HG02763 (cell line): ENCODE results near the gene ATOX1.
"Not testable (repeated sequence)": the region's sequence is repeated elsewhere in the genome, so short reads cannot be mapped to it uniquely, and the experiment has no call there.

ENCODE experiments used
- ATAC-seq: cut with Tn5 transposase; IDR thresholded peaks from one replicate; pipeline ENCODE4 v1.9.1; 2021; ENCODE audit warnings: mild to moderate bottlenecking, moderate library complexity; ENCODE audit not compliant: unreplicated experiment

Gene ATOX1, protein sequence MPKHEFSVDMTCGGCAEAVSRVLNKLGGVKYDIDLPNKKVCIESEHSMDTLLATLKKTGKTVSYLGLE

DNA sequence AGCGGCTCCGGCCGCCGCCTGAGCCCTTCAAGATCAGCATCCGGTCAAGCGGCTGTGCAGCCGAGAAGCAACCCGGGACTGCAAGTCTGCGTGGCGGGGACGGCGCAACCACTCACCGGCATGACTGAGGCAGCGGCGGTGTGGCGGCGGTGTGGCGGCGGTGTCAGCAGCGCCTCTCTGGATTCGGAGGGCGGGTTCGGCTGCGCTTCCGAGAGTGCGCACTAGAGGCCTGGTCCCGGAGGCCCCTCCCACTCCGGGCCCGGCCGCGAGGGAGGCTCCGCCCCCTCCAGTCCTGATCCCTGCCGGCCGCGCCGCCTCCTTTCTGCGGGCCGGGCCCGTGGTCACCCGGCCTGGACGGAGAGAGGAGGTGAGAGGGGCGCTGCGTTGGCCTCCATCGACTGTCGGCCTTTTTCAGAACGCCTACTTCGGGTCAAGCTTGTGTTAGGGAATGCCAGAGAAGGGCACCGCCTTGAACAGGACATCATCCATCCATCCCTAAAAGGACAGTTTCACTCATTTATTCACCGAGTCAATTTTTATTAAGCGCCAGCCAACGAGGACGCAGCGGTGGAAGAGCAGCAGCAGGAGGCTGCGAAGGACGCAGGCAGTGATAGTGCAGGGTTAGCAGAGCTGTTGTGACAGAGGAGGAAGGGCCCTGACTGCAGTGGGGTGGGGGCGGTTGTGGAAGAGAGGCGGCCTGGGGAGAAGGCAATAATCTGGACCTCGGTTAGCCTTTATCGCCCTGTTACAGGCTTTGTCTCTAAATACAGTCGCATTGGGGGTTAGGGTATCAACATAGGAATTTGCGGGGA lies at the start of gene ATOX1:
TSS of gene ATOX1 (minus strand) at position 202 of the 812 bp plus-strand sequence. CDS start at position 122, 80 bp downstream.
- peak; percentile 98 for ATAC-seq

DNA sequence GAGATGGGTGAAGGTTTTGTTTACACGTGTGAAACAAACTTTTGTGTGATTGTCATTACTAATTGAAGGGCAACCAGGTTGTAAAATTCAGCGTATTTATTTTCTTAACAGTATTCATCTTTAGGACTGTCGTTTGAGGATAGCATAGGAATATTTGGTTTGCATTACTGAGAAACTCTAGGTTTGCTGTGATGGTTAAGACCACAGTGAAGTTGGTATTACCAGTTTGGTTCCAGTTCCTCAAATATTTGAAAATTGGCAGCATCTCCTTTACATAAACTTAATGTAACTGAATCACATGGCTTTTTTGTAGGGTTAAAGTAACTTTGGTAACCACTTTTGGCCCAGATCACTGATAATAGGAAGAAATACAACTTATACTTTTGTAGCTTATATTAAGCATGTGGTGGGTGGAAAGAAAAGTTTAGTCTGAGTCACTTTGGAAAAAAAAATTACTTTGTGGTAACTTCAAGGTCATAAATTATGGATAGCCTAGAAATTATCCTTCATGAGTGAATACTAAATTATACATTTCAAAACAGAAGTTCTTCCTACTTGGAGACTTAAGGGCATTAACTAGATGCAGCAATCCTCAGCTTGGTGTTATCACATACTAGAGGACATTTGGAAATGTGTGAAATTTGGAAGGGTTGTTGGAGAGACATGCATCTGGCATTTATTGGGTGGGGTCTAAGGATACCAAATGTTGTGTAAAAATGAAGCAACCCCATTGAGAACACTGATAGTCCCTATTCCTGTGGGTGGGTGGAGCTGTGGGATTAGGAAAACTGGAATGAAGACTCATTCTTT lies 47.2 kb upstream of the ATOX1 start:
- ATAC-seq, result no peak

DNA sequence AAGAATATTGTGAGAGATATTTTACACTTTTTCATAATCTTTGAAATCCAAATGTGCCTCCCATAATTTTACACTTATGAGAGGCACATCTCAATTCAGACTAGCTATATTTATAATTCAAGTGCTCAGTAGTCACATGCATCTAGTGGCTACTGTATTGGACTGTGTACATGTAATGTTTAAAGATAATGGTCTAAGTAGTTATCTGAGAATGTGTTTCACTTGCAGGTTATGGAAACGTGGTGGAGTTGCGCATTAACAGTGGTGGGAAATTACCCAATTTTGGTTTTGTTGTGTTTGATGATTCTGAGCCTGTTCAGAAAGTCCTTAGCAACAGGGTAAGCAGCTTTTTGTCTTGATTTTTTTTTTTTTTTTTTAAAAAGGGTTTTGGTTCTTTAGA lies 42.1 kb upstream of the ATOX1 start:
- ATAC-seq, result no peak

DNA sequence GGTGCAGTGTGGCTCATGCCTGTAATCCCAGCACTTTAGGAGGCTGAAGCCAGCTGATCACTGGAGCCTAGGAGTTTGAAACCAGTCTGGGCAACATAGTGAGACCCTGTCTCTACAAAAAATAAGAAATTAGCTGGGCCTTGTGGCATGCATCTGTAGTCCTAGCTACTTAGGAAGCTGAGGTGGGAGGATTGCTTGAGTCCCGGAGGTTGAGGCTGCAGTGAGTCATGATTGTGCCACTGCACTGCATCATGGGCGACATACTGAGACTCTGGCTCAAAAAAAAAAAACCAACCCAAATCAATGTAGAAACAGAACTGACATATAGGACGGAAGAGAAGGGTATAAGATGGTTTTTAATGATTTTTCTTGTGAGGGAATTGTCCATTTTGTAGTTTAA lies 41.0 kb upstream of the ATOX1 start:
- no peak for ATAC-seq

DNA sequence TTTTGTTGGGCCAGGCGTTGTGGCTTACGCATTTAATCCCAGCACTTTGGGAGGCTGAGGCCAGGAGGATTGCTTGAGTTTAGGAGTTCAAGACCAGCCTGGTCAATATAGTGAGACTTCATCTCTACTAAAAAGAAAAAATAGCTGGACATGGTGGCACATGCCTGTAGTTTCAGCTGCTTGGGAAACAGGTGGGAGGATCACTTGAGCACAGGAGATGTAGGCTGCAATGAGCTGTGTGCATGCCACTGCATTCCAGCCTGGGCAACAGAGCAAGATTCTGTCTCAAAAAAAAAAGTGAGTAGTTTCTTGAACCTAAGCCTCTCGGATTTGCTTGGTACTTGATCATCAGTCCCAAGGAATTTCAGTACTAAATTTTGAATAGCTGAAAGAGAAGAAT lies 40.2 kb upstream of the ATOX1 start:
- ATAC-seq, result no peak

DNA sequence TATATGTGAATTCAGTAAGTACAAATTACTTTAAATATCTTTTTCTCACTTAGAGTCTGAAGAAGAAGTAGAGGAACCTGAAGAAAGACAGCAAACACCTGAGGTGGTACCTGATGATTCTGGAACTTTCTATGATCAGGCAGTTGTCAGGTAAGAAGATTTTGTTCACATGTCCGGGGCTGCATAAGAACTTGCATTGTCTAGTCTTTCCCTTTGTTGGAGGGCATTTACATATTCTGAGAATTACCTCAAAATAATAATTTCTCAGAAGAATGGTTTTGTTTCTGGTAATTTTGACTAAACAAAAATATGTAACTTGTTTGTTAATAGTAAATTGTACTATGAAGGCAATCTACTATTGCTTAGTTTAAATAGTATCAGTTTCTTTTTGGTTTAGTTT lies 37.0 kb upstream of the ATOX1 start:
- ATAC-seq, result no peak

DNA sequence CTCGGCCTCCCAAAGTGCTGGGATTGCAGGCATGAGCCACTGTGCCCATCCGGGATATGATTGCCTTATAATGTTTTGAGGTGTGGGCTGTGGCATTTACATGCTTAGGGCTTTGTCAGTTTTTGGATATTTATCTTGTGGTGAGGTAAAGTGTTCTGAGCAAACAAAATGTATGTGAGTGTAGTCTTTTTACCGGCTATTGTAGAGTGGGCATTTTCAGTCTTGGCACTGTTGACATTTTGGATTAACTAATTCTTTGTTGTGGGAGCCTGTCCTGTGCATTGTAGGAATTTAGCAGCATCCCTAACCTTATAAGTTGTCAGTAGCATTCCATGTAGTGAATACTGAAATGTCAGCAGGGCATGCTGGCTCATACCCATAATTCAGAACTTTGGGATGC lies 34.9 kb upstream of the ATOX1 start:
- ATAC-seq, result no peak

DNA sequence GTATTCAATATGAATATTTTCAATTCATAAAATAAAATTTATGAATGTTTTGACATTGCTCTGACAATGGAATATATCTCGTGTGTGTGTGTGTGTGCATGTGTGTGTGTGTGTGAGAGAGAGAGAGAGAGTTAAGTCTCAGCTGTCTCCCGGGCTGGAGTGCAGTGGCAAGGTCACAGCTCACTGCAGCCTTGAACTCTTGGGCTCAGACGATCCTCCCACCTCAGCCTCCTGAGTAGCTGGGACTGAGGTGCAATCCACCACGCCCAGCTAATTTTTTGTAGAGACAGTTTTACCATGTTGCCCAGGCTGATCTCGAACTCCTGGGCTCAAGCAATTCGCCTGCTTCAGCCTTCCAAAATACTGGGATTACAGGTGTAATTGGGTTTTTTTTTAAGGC lies 29.4 kb upstream of the ATOX1 start:
- ATAC-seq, result no peak

DNA sequence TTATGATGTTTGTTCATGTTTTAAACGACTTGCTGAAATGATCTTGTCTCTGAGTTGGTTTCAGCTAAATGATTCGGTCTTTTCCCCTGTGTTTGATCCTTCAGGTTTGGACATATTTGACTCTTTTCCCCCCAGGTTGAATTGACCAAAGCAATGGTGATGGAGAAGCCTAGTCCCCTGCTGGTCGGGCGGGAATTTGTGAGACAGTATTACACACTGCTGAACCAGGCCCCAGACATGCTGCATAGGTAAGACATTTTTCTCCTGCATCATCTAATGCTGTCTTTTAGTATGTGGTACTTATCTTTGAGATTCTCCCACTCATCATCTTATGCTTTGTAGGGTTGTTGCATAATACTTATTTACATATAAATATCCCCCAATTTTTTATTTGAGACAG lies 28.0 kb upstream of the ATOX1 start:
- ATAC-seq, result no peak

DNA sequence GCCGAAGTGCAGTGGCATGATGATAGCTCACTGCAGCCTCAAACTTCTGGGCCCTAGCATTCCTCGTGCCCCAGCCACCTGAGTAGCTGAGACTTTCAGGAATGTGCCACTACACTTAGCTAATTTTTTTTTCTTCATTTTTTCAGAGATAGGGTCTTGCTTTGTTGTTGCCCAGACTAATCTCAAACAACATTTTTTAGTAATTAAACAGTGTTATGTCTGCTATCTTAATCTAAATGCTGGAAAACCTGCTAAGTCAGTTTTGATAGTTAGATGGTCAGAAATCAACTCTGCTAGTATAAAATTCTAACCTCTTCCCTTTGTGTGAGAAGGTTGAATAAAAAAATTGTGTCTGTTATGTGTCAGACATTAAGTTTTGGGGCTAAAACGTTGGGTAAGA lies 25.7 kb upstream of the ATOX1 start:
- no peak for ATAC-seq

DNA sequence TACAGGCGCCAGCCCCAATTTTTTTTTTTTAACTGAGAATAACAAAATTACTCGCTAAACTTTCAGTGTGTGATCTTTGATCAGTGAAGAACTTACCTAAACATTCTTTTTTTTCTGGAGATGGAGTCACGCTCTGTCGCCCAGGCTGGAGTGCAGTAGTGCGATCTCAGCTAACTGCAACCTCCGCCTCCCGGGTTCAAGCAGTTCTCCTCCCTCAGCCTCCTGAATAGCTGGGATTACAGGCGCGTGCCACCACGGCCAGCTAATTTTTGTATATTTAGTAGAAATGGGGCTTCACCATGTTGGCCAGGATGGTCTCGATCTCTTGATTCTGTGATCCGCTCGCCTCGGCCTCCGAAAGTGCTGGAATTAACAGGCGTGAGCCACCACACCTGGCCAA lies 25.2 kb upstream of the ATOX1 start:
- not testable (repeated sequence) for ATAC-seq

DNA sequence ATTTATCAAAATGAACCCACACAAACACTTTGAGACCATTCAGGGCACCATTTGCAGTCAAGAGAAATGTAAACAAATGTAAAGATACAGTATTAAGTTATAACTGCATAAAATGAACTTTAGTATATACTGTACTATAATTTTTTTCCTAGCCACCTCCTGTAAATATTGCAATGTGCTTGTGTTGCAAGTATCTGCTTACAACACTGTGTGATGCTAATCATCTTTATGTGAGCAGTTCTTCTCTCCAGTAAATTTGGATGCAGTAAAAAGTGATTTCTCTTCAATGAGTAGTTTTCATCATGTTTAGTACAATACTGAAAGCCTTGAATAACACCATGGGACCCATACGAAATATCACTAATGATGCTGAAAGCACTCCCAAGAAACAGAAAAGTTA lies 22.8 kb upstream of the ATOX1 start:
- no peak for ATAC-seq

DNA sequence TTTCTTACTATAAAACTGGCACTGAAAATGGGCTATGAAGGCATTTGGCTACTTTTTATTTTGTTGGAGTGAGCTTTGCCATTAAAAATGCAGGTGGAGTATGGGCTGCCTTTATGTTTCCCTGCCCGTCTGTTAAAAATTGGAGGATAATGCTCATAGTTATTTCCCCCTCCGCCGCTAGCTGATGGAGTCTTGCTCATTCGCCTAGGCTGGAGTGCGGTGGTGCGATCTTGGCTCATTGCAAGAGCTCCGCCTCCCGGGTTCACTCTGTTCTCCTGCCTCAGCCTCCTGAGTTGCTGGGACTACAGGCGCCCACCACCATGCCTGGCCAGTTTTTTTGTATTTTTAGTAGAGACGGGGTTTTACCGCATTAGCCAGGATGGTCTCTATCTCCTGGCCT lies 21.9 kb upstream of the ATOX1 start:
- no peak for ATAC-seq

DNA sequence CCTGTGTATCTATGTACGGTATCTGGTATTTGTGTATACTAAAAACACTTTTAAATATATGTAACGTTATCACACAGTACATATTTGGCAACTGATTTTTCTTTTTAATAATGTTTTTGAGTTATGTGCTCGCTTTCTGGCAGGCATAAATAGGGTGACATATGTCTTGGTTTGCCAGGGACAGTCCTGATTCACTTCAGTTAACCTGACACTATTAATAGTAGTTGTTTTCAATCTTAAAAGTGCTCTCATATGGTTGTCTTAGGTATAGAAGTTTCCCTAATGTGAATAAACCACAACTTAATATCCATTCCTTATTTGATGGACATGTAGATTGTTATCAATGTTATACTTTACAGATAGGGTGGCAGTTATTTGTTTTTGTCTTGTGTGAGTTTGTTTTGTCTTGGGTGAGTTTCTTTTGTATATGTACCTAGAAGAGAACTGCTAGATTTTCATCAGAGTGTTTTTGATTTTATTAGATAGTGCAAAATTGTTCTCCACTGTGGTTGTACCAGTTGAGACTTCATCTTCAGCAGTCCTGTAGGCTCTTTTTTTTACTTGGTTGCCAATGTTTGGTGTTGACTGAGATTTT lies 21.2 kb upstream of the ATOX1 start:
- no peak for ATAC-seq

DNA sequence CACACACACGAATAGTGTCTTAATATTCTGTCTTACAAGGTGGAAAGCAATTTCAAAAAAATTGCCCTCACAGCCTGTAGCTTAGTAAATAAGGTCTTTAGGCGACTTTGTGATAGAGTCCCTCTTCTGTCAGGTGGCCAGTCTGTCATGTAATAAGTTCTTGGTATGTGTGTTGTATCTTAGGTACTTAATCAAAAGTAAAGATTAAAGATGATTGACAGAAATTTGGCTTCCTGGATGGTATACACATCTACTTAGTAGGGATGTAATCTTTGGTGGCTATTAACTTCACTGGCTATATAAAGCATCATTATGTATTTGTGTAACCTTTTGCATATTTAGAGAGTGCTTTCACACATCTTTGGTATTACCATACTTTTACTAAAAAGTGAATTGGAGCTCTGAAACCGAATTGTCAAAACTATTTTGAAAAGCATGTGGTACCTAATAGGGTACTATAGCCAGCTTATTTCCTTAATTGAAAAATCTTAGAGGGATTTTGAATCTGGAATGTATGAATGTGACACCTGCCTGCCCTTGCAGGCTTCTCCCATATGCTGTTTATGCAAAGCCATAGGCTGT lies 16.7 kb upstream of the ATOX1 start:
- ATAC-seq, result no peak

DNA sequence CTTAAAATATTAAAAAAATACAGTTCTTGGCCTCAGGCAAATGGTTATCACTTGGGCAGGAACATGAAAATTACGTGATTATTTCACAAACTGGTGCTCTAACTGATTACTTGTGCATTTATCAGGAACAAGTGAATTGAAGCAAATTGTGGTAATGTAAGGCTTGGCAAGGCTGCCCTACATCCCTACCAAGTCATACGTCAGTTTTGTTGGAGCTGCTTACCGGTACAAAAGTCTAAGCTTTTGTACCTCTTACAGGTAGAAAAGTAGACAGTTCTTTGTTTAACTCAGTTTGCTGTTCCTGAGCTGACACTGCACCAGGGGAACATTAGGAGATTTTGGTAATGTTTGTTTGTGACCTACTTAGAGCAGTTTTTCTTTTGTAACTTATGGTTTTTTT lies 15.5 kb upstream of the ATOX1 start:
- ATAC-seq, result no peak

DNA sequence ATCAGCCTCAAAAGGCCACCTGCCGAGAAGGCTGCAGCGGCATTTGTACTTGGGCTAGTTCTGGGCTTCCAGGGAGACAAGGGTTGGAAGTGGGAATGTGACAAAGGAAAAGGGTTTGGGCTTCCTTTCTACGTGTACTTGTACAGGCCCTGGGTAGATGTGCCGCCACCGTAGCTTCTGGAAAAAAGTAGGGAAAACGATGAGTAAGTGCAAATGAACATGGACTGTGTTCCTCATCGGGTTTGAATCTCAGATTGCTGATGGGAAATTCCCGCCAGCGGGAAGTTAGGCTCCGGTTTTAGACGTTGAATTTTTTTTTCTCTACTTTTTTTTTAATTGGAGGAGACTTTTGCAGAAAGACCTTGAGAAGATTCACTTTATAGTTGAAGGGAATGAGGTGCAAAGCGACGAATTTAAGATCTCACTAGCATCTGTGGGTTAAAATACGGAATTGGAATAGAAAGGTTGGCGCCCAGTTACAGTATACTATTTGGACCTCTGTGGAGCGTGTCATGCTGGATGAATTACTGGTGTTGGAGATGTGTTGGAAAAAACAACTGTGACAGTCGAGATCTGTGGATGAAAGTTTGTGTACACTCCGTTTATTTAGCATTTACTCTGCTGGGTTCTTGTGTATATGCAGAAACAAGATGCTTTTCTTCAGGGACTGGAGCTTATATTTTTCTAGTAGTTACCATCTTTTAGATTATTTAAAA lies 14.6 kb upstream of the ATOX1 start:
- no peak for ATAC-seq

DNA sequence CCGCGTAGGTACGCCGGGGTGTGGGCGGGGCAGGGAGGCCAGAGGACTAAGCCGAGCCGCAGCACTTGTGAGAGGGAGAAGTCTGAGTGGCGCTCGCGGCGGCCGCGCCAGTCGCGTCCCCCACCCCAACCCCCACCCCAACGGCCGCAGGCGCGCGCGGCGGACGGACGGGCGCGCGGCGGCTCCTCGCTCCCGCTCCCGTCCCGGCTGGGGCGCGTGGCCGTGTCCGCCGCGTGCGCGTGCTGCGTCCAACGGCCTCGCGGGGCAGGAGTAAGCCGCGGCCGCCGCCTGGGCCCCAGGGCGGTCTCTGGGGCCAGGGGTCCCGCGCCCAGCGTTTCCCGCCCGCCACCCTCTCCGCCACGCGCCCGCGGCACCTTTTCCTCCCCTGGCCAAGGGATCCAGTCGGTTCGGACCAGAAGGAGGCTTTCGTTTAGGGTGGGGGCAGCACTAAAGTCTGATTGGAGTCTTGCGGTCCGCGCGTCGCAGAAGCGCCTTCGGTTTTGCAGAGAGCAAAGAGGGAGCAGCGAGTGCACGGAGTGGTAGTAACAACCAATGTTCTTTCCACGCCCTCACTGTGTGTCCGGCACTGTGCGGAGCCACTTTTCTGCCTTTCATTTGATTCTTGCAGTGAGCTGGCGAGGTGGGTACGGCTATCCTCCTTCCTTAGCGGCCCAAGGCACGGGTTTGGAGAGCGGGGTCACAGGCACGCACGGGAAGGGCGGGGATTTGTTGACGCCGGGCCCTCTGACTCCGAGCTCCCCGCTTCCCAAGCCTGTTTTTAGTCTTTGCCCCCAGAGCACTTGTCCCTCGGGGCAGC lies 13.8 kb upstream of the ATOX1 start:
- no peak for ATAC-seq

DNA sequence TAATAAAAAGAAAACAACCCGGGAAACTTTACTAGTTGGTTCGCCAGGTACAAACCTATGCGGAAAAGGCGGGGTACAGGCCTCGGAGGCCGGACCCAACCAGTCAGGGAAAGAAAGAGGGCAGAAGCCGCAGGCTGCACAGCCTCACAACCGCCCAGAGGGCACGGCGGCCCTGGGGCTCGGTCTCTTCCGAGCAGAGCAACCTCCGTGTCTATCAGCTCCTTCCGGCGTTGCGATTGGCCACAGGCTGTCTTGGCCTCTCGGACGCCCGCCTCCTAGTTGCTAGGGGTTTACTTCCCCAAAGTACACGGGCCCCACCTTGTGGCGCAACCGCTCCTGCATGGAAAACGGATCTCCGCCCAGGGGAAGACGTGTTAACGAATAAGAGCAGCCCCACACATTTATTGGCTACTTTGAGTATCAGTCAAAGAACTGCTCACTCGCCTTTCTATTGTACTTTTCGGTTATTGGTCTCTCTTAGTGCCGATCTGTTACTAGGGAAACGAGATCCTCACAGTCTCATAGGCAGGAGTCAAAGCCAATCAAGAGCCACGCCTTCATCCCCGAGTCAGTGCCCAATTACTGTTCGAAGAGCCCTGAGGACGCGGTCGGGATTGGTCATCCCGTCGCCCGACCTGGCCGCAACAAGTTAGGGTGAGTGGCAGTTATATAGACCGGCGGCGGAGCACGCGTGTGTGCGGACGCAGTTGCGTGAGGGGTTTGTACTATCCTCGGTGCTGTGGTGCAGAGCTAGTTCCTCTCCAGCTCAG lies 13.0 kb upstream of the ATOX1 start, which contains the start of gene G3BP1:
TSS of gene G3BP1 (plus strand) at position 696 of the 770 bp plus-strand sequence. CDS start 14,667 bp downstream, outside the sequence.
- ATAC-seq, result peak; percentile 82
